Activated T-helper 1 cell treated with anti-CD3 and anti-CD28 coated beads, Interleukin-12 subunit alpha, Interleukin-12 subunit beta, Interleukin-2, Interleukin-4 antibody, amounts not matched to agents 30 ng/mL and 10 ng/mL and 1 ng/mL, durations not matched to agents 14 hours and 24 hours and 36 hours (primary cell): ENCODE data around the gene KIF6. TPM values are rescaled to one million over a fixed set of nuclear protein-coding genes. Genes with fewer than 3 reads are reported as not detected.

Source experiments
- DNase-seq: peaks from one replicate; pipeline ENCODE4 v3.0.0; 2021; ENCODE audit warnings: low spot score
- H3K27ac Mint-ChIP-seq: one replicate; pipeline ENCODE4 v1.8.0; 2021; ENCODE audit warnings: mild to moderate bottlenecking, mixed read lengths
- H3K27me3 Mint-ChIP-seq: one replicate; pipeline ENCODE4 v1.8.0; 2022; ENCODE audit warnings: mild to moderate bottlenecking, moderate library complexity, mixed read lengths; ENCODE audit not compliant: insufficient read depth
- H3K36me3 Mint-ChIP-seq: one replicate; pipeline ENCODE4 v1.8.0; 2021; ENCODE audit warnings: low read depth, mixed read lengths
- H3K4me1 Mint-ChIP-seq: one replicate; pipeline ENCODE4 v1.8.0; 2021; ENCODE audit warnings: low read depth, mixed read lengths
- H3K4me3 Mint-ChIP-seq: one replicate; pipeline ENCODE4 v1.8.0; 2021; ENCODE audit warnings: mild to moderate bottlenecking, moderate library complexity, mixed read lengths
- H3K9me3 Mint-ChIP-seq: one replicate; pipeline ENCODE4 v1.8.0; 2021; ENCODE audit warnings: mixed read lengths
- intact Hi-C: fragments of 100-400 bp; cut with micrococcal nuclease; formaldehyde crosslinking; loops from one replicate; pipeline ENCODE4 v1.15.1; 2024
- total RNA-seq: library from RNA; stranded (reverse); gene quantifications from 2 replicates; pipeline ENCODE4 v1.2.3, GENCODE V29; 2022

The KIF6 gene
- total RNA-seq, 1 donor from 2014 or later = 0.08 TPM

DNA sequence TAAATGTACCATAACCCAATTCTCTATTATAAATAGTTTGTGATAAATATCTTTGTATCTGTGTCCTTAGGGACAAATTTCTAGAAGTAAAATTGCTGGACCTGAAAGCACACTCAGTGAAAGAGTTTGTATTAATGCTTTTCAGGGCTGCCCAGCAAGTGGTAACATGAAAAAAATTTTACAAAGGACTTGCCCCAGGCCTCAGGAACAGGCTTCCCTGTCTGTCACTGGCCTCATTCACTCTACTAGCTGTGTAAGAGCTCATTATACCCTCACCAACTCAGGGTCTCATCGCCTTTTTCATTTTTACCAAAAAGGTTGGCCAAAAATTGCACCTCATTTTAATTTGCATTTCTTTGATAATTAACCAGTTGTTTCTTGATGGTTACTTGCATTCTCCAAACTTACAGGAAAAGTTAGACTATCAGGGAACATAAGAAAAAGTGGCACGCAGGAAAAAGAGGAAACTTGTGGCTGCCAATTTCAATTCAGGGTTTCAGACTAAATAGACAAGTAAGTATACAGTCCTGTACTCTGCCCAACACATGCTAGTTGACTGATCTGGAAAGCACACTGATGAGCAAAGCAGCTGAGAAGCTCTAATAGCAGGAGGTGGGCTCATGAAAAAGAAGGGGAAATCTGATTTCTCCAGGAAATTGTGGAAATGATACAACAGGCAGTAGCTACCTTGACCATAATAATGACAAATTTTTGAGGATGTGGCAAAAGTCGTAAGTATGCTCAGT is 161.5 kb downstream of the KIF6 start:
- intact Hi-C loops = no loop called here
- DNase-seq = no peak
- no peaks in the 10 kb centered on the region for H3K4me1 Mint-ChIP-seq
- H3K27ac Mint-ChIP-seq = no peak overlapping the region
- no peaks in the 10 kb centered on the region for H3K9me3 Mint-ChIP-seq
- peaks cover 6% of the 10 kb centered on the region for H3K27me3 Mint-ChIP-seq
- no peaks in the 10 kb centered on the region for H3K36me3 Mint-ChIP-seq
- H3K4me3 Mint-ChIP-seq = no peak overlapping the region

DNA sequence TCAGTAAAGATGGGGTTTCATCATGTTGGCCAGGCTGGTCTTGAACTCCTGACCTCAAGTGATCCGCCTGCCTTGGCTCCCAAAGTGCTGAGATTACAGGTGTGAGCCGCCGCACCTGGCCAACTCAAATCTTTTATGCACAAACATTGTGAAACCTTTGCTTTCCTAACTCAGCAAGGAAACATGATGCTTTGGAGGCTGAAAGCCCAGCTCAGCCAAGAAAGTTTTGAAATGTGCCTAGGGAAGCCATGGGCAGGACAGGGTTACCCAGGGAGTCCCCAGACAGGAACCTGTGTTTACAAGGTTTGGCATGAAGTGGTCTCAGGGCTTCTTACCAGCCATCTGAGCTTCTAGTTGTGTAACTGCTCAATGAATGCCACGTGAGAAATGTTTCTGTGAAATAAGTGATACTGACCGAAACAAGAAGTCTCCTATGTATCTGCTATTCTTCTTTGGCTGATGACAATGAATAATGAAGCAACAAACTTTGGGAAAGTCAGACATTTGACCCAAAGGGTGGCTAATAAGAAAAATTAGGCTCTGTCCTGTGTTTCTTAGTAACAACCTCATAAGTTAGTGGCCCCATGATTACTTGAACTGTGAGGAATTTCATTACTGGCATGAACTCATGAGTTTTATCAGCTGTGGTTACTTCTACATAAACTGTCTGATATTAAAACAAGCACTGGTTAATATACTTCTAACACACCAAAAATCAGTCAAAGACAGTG is 163.5 kb downstream of the KIF6 start:
- DNase-seq = no peak
- no peak overlapping the region for H3K4me3 Mint-ChIP-seq
- H3K4me1 Mint-ChIP-seq = no peaks in the 10 kb centered on the region
- peaks cover 6% of the 10 kb centered on the region for H3K27me3 Mint-ChIP-seq
- intact Hi-C loops = no loop called here
- no peaks in the 10 kb centered on the region for H3K36me3 Mint-ChIP-seq
- no peaks in the 10 kb centered on the region for H3K9me3 Mint-ChIP-seq
- H3K27ac Mint-ChIP-seq = no peak overlapping the region

DNA sequence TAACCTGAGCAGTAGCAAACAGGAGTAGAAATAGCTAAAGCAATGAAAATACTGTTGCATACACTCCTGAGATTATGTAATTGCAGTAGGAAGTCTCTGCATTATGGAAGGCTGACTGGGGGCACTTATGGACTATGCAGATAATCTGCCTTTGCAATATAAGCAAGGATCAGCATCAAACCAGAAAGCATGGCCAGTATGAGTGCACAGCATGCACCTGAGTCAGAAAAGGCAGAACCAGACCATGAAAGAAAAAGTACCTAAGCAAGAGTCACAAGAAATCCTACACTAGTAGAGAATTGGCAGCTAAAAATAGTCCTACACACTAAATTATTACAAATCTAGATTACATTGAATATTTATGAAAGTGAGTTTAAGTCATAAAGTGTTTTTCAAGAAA is 164.3 kb downstream of the KIF6 start:
- no peak overlapping the region for H3K27ac Mint-ChIP-seq
- DNase-seq = no peak
- no peaks in the 10 kb centered on the region for H3K9me3 Mint-ChIP-seq
- H3K4me3 Mint-ChIP-seq = no peak overlapping the region
- no peaks in the 10 kb centered on the region for H3K4me1 Mint-ChIP-seq
- H3K36me3 Mint-ChIP-seq = no peaks in the 10 kb centered on the region
- intact Hi-C loops = no loop called here
- peaks cover 9% of the 10 kb centered on the region for H3K27me3 Mint-ChIP-seq

DNA sequence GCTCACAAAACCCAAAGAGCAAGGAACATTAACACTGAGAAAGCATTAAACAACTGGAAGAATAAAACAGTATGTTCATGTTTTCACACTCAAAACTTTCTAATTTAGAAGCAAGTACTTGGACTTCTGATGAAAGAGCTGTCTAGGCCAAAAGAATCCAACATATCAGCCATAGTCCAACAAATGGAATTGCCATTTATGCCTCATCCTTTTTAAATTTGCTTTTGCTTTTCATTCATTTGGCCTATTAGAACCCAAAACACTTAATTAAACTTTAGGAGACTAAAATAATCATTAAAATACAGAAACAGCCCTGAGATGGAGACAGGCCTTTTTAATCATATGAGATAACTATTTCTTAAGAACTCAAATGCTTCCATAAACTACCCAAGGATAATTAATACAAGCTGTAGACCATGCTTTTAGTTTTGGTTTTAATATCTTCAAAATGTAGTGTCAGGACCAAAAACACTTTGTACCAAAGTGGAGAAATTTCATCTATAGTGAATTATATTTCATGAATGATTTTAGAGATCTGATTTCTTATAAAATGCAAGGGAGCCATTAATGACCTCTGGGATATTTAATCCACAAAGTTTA is 166.5 kb downstream of the KIF6 start:
- Mint-ChIP-seq H3K4me3 (no peak overlapping the region), H3K27ac (no peak overlapping the region), H3K36me3 (no peaks in the 10 kb centered on the region), H3K27me3 (peaks cover 9% of the 10 kb centered on the region), H3K9me3 (no peaks in the 10 kb centered on the region), H3K4me1 (no peaks in the 10 kb centered on the region)
- intact Hi-C loops = no loop called here
- DNase-seq = no peak

DNA sequence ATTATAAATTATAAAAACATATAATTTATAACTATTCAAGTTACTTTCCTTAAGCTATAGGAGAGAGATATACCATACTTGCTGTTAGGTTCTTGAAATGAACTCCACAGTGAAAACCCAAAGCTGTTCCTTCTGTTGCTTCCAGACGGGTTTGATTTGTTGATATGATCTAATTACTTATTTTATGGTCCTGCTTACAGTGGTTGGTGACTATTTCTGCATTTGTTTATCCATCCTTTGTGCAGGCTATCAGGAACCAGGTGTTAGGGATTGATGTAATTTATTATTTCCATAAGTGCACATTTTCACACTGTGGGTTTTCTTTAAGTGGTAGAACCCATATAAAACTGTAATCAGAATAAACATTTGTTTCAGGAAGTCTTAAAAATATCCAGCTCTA is 167.1 kb downstream of the KIF6 start:
- H3K4me3 Mint-ChIP-seq = no peak overlapping the region
- DNase-seq = no peak
- no peak overlapping the region for H3K27ac Mint-ChIP-seq
- intact Hi-C loops = no loop called here
- H3K27me3 Mint-ChIP-seq = peaks cover 8% of the 10 kb centered on the region
- no peaks in the 10 kb centered on the region for H3K4me1 Mint-ChIP-seq
- no peaks in the 10 kb centered on the region for H3K36me3 Mint-ChIP-seq
- no peaks in the 10 kb centered on the region for H3K9me3 Mint-ChIP-seq

DNA sequence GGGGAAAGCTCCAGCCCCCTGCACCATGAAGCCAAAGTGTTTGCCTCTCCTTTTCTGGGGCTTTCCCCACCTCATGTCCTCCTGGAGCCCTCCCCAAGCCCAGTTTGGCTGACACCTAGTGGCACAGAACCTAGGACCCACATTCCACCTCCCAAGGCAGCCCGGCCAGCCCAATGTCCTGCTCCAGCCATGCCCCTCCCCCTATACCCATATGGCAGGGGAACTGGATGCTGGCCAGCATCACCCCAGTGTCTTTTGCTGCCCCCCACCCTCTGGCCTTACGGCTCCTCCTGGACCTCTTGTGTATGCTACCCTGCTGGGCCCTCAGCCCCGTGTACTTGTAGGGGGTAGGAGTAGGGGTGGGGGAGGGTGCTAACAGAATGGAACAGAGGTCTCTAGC is 170.1 kb downstream of the KIF6 start:
- intact Hi-C loops = no loop called here

DNA sequence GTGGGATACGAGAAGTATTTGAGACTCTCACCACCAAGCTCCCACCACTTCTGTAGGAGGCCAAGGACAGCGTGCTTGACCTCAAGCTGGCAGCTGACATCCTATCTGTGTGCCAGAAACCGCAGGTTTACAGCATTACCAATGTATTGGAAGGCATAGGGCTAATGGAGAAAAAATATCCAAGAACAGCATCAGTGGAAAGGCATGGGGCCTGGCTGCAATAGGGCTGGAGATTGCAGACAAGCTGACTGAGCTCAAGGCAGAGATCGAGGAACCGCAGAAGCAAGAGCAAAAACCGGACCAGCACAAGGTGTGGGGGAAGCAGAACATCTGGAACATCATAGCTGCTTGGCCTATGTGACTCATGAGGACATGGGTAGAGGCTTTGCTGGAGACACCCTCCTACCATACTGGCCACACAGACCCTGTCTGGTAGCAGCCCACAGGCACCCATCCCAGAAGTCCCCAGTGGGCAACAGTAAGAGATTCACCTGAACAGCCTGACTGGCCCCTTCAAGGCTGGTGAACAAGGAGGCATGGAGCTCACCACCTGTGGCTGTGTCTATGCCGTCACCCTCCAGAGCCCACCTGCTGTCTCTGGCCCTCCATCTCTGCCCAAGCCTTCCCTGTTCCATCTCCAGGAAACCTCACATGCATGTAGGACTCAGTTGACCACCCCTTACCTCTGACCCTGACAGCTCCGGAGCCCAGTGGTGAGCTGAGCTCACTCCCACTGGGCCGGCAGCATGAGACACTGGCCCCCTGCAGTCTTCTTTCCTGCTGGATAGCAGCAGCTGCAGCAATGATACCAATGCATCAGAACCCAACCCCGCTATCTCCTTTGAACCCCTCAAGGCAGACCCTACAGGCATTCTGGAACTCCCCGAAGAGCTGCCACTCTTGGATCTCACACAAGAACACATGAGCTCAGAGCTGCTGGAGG is 171.1 kb downstream of the KIF6 start:
- intact Hi-C loops = no loop called here
- H3K27me3 Mint-ChIP-seq = peaks cover 7% of the 10 kb centered on the region
- no peak overlapping the region for H3K4me3 Mint-ChIP-seq
- H3K9me3 Mint-ChIP-seq = no peaks in the 10 kb centered on the region
- H3K4me1 Mint-ChIP-seq = no peaks in the 10 kb centered on the region
- no peaks in the 10 kb centered on the region for H3K36me3 Mint-ChIP-seq
- DNase-seq = no peak
- H3K27ac Mint-ChIP-seq = no peak overlapping the region

More for the DNA sequence above, 170.1 kb downstream of the KIF6 start:
- Mint-ChIP-seq H3K9me3 (no peaks in the 10 kb centered on the region), H3K4me3 (no peak overlapping the region), H3K27ac (no peak overlapping the region), H3K4me1 (no peaks in the 10 kb centered on the region), H3K27me3 (peaks cover 10% of the 10 kb centered on the region), H3K36me3 (no peaks in the 10 kb centered on the region)
- no peak for DNase-seq

DNA sequence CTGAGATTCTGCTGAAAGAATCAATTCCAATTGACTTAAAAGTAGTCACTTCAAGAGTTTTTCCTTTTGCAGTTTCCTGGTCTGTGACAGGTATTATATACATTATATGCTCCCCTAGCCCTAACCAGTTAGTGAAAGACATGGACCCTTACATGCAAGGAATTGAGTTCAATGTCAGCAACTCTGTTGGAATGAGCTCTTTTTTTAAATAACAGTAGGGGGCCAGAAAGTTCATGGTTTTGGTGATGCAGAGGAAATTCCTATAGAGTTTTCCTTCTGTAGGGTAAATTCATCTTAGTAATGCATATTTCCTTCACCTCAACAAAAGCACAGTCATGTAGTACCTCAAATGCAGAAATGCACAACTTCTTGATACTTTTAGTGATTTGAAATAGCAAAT is 172.2 kb downstream of the KIF6 start:
- intact Hi-C loops = no loop called here
- DNase-seq = no peak
- Mint-ChIP-seq H3K9me3 (no peaks in the 10 kb centered on the region), H3K4me1 (no peaks in the 10 kb centered on the region), H3K27ac (no peak overlapping the region), H3K36me3 (no peaks in the 10 kb centered on the region), H3K4me3 (no peak overlapping the region), H3K27me3 (peaks cover 7% of the 10 kb centered on the region)

DNA sequence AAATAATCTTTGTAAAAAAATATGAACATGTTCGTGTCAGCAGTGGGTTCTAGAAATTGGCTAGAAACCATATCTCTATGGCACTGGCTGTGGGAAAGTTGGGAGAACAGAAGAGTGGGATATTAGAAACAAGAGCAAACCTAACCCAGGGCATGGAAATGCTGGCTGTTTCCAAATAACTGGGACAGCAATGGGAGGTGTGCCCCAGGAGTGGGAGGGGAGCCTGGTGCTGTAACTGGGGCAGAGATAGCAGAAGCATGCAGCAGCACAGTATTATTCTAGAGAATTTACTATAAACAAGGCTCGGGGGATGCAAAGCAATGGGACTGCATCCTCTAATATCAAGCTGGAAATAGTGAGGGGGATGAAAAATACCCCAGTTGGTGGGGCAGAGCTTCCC is 175.0 kb downstream of the KIF6 start:
- no peak overlapping the region for H3K27ac Mint-ChIP-seq
- no peak for DNase-seq
- peaks cover 4% of the 10 kb centered on the region for H3K27me3 Mint-ChIP-seq
- no peak overlapping the region for H3K4me3 Mint-ChIP-seq
- H3K36me3 Mint-ChIP-seq = no peaks in the 10 kb centered on the region
- intact Hi-C loops = no loop called here
- H3K9me3 Mint-ChIP-seq = no peaks in the 10 kb centered on the region
- H3K4me1 Mint-ChIP-seq = no peaks in the 10 kb centered on the region

DNA sequence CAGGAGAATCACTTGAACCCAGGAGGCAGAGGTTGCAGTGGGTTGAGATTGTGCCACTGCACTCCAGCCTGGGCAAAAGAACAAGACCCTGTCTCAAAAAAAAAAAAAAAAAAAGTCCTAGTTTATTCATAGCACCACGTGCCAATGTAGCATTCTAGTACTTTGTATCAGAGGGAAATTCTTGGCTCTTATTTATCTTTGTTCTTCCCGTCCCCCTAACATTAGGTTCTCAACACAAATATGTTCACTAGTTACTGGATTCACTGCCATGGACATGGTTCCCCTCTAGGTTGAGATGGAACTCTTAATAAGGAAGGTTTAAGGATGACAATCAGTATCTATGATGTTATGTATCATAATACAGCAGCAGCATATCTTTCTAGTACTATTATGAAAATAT is 178.5 kb downstream of the KIF6 start:
- DNase-seq = no peak
- no peak overlapping the region for H3K4me3 Mint-ChIP-seq
- no peaks in the 10 kb centered on the region for H3K4me1 Mint-ChIP-seq
- intact Hi-C loops = no loop called here
- H3K27ac Mint-ChIP-seq = no peak overlapping the region
- no peaks in the 10 kb centered on the region for H3K9me3 Mint-ChIP-seq
- H3K27me3 Mint-ChIP-seq = peaks cover 7% of the 10 kb centered on the region
- no peaks in the 10 kb centered on the region for H3K36me3 Mint-ChIP-seq

DNA sequence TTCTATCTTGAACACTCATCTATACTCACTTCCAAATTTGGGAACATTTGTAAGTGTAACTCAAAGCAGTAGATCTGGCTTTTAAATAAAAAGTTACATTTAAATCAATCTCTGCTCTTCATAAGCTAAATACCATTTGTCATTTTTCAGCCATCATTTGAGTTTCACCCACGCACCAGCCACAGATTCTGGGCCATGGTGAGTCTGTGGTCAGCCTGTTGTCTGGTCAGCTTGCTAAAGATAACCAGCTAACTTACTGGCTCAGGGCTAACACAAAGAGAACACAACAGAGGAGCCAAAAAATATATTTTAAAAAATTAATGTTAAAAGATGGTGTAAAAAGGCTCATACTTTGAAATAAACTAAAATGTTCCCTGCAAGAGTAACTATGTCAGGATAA is 181.3 kb downstream of the KIF6 start:
- intact Hi-C loops = no loop called here
- no peaks in the 10 kb centered on the region for H3K36me3 Mint-ChIP-seq
- no peak overlapping the region for H3K4me3 Mint-ChIP-seq
- no peak overlapping the region for H3K27ac Mint-ChIP-seq
- H3K4me1 Mint-ChIP-seq = no peaks in the 10 kb centered on the region
- H3K27me3 Mint-ChIP-seq = peaks cover 3% of the 10 kb centered on the region
- no peak for DNase-seq
- H3K9me3 Mint-ChIP-seq = no peaks in the 10 kb centered on the region

DNA sequence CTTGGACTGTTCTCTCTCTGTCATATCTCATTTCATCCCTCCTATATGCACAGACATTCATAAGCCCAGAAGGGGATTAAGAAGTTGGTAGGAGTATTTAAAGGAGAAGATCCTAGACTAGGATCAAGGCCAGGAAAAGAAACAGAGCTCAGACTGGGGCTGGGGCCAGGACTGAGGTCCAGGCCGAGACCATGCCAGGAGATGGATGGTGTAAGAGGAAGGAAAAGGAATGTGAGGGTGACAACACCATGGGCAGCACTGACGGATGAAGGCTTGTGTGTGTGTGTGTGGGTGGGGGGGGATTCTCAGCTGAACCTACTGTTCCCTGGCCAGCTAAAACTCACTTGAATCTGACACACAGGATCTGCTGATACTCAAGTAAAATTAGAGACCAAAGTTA is 182.1 kb downstream of the KIF6 start:
- no peak for DNase-seq
- intact Hi-C loops = no loop called here
- peaks cover 3% of the 10 kb centered on the region for H3K27me3 Mint-ChIP-seq
- H3K27ac Mint-ChIP-seq = no peak overlapping the region
- no peak overlapping the region for H3K4me3 Mint-ChIP-seq
- H3K4me1 Mint-ChIP-seq = no peaks in the 10 kb centered on the region
- no peaks in the 10 kb centered on the region for H3K9me3 Mint-ChIP-seq
- H3K36me3 Mint-ChIP-seq = no peaks in the 10 kb centered on the region
